ENCODE results near the gene TOPORS.
"Not testable (repeated sequence)": the region's sequence is repeated elsewhere in the genome, so short reads cannot be mapped to it uniquely, and the experiment has no call there.

Gene TOPORS

GRCh38 chr9:32566770-32567169, 14.4 kb upstream of the TOPORS start:
- DNase-seq (ENCODE audit: low read depth, low spot score), result no peak

- DNase-seq (ENCODE audit: low read depth, low spot score), result no peak
These were observed 13.6 kb upstream of the TOPORS start for GRCh38 chr9:32565967-32566366.

- DNase-seq (ENCODE audit: low read depth, low spot score), result no peak
These were observed 6.1 kb upstream of the TOPORS start for GRCh38 chr9:32558408-32558934.

GRCh38 chr9:32554591-32554990, 2.2 kb upstream of the TOPORS start:
- DNase-seq (ENCODE audit: low read depth, low spot score), result no peak

GRCh38 chr9:32554107-32554506, 1.7 kb upstream of the TOPORS start:
- DNase-seq (ENCODE audit: low read depth, low spot score), result no peak

GRCh38 chr9:32551276-32552051, 922 bp downstream of the TOPORS start:
- no peak for DNase-seq (ENCODE audit: low read depth, low spot score)

GRCh38 chr9:32550562-32551275, 1.7 kb downstream of the TOPORS start:
- DNase-seq (ENCODE audit: low read depth, low spot score), result peak; percentile 79

GRCh38 chr9:32550150-32550561, 2.2 kb downstream of the TOPORS start:
- no peak for DNase-seq (ENCODE audit: low read depth, low spot score)

GRCh38 chr9:32548213-32548612, 4.2 kb downstream of the TOPORS start:
- DNase-seq (ENCODE audit: low read depth, low spot score), result not testable (repeated sequence)

GRCh38 chr9:32545884-32546283, 6.5 kb downstream of the TOPORS start:
- DNase-seq (ENCODE audit: low read depth, low spot score), result no peak

- DNase-seq (ENCODE audit: low read depth, low spot score), result no peak
These were observed 9.3 kb downstream of the TOPORS start for GRCh38 chr9:32543047-32543446.

GRCh38 chr9:32533816-32534215, 18.6 kb downstream of the TOPORS start:
- no peak for DNase-seq (ENCODE audit: low read depth, low spot score)

GRCh38 chr9:32533336-32533735, 19.1 kb downstream of the TOPORS start:
- DNase-seq (ENCODE audit: low read depth, low spot score), result no peak

- DNase-seq (ENCODE audit: low read depth, low spot score), result no peak
These were observed 25.7 kb downstream of the TOPORS start for GRCh38 chr9:32526707-32527048.

- peak; percentile 77 for DNase-seq (ENCODE audit: low read depth, low spot score)
These were observed 26.2 kb downstream of the TOPORS start, which contains the start of gene RIGI for GRCh38 chr9:32526041-32526706. RIGI (minus strand) TSS chr9:32526196; CDS start chr9:32526166, 30 bp downstream.

- no peak for DNase-seq (ENCODE audit: low read depth, low spot score)
These were observed 26.7 kb downstream of the TOPORS start for GRCh38 chr9:32525709-32526030.

- no peak for DNase-seq (ENCODE audit: low read depth, low spot score)
These were observed 27.3 kb downstream of the TOPORS start for GRCh38 chr9:32524892-32525708.

GRCh38 chr9:32524558-32524891, 27.9 kb downstream of the TOPORS start:
- not testable (repeated sequence) for DNase-seq (ENCODE audit: low read depth, low spot score)

GRCh38 chr9:32523910-32524309, 28.5 kb downstream of the TOPORS start:
- no peak for DNase-seq (ENCODE audit: low read depth, low spot score)

- no peak for DNase-seq (ENCODE audit: low read depth, low spot score)
These were observed 34.1 kb downstream of the TOPORS start for GRCh38 chr9:32518276-32518675.

- DNase-seq (ENCODE audit: low read depth, low spot score), result no peak
These were observed 36.1 kb downstream of the TOPORS start for GRCh38 chr9:32516241-32516640.

GRCh38 chr9:32508728-32509127, 43.7 kb downstream of the TOPORS start:
- no peak for DNase-seq (ENCODE audit: low read depth, low spot score)

All from smooth muscle cell of the brain vasculature (primary cell).